HG03097 (cell line): Measurements from ENCODE around the gene ARL3.

ENCODE experiments used
- ATAC-seq: cut with Tn5 transposase; IDR thresholded peaks from one replicate; pipeline ENCODE4 v1.9.1; 2021; ENCODE audit not compliant: unreplicated experiment, low FRiP score

Gene ARL3

GRCh38 chr10:102643336-102644065 is 70.7 kb downstream of the ARL3 start:
- no peak for ATAC-seq

- no peak for ATAC-seq
Observed at GRCh38 chr10:102642736-102643335, 71.4 kb downstream of the ARL3 start.

- peak; percentile 41 for ATAC-seq
Observed at GRCh38 chr10:102641880-102642735, 72.1 kb downstream of the ARL3 start.

- no peak for ATAC-seq
Observed at GRCh38 chr10:102641402-102641801, 72.8 kb downstream of the ARL3 start.

- no peak for ATAC-seq
Observed at GRCh38 chr10:102639537-102639936, 74.7 kb downstream of the ARL3 start.

GRCh38 chr10:102635377-102635776 is 78.8 kb downstream of the ARL3 start:
- ATAC-seq, result no peak

GRCh38 chr10:102634686-102635085 is 79.5 kb downstream of the ARL3 start:
- no peak for ATAC-seq

- no peak for ATAC-seq
Observed at GRCh38 chr10:102633848-102634247, 80.3 kb downstream of the ARL3 start.

GRCh38 chr10:102633287-102633686 is 80.9 kb downstream of the ARL3 start:
- no peak for ATAC-seq

GRCh38 chr10:102632394-102633111 is 81.6 kb downstream of the ARL3 start:
- ATAC-seq, result no peak

GRCh38 chr10:102631525-102632393 is 82.4 kb downstream of the ARL3 start:
- ATAC-seq, result no peak

- no peak for ATAC-seq
Observed at GRCh38 chr10:102630663-102631062, 83.5 kb downstream of the ARL3 start.

- ATAC-seq, result no peak
Observed at GRCh38 chr10:102629661-102630614, 84.3 kb downstream of the ARL3 start.

- ATAC-seq, result no peak
Observed at GRCh38 chr10:102628451-102628911, 85.7 kb downstream of the ARL3 start.

GRCh38 chr10:102627736-102628293 is 86.4 kb downstream of the ARL3 start:
- ATAC-seq, result no peak

- no peak for ATAC-seq
Observed at GRCh38 chr10:102627291-102627735, 86.9 kb downstream of the ARL3 start.

- ATAC-seq, result no peak
Observed at GRCh38 chr10:102626026-102626685, 88.0 kb downstream of the ARL3 start.
